OCI-LY1 (cell line): ENCODE data around the gene IPP.

Experiments
- H2AFZ ChIP-seq: fragments of 200-600 bp; sonication (generic), shearing (Covaris generic); 2 replicates; pipeline ENCODE4 v1.6.0; 2014; ENCODE audit warnings: antibody characterized with exemption, mild to moderate bottlenecking, low read length
- H3F3A ChIP-seq: fragments of 200-600 bp; sonication (generic), shearing (Covaris generic); 2 replicates; pipeline ENCODE4 v1.6.0; 2014; ENCODE audit warnings: mild to moderate bottlenecking, antibody characterized with exemption, low read length, moderate library complexity; ENCODE audit not compliant: insufficient read depth
- H3K27ac ChIP-seq: fragments of 200-600 bp; sonication (generic); 2 replicates; pipeline ENCODE4 v1.5.1; 2014; ENCODE audit warnings: low read length, mixed run types, mild to moderate bottlenecking, low read depth; ENCODE audit not compliant: poor library complexity, severe bottlenecking
- H3K27me3 ChIP-seq: fragments of 200-600 bp; sonication (generic); 2 replicates; pipeline ENCODE4 v1.6.0; 2014; ENCODE audit warnings: antibody characterized with exemption, mild to moderate bottlenecking, low read length, moderate library complexity; ENCODE audit not compliant: insufficient read depth
- H3K36me3 ChIP-seq: fragments of 200-600 bp; sonication (generic); 2 replicates; pipeline ENCODE4 v1.6.1; 2014; ENCODE audit warnings: mild to moderate bottlenecking, antibody characterized with exemption, low read length, moderate library complexity, mixed read lengths; ENCODE audit not compliant: insufficient read depth
- H3K4me1 ChIP-seq: fragments of 200-600 bp; sonication (generic); 2 replicates; pipeline ENCODE4 v1.5.1; 2014; ENCODE audit warnings: mild to moderate bottlenecking, low read length, moderate library complexity; ENCODE audit not compliant: insufficient read depth, severe bottlenecking
- H3K4me2 ChIP-seq: fragments of 200-600 bp; sonication (generic), shearing (Covaris generic); 2 replicates; pipeline ENCODE4 v1.6.1; 2014; ENCODE audit warnings: low read length
- H3K4me3 ChIP-seq: fragments of 200-600 bp; sonication (generic); 2 replicates; pipeline ENCODE4 v1.5.1; 2014; ENCODE audit warnings: low read length, low read depth, mild to moderate bottlenecking, mixed read lengths; ENCODE audit not compliant: poor library complexity, severe bottlenecking
- H3K79me2 ChIP-seq: fragments of 200-600 bp; shearing (Covaris generic); 2 replicates; pipeline ENCODE4 v1.6.1; 2016; ENCODE audit warnings: mixed run types, low read length, mixed read lengths; ENCODE audit not compliant: insufficient read depth
- H3K9ac ChIP-seq: fragments of 200-600 bp; sonication (generic), shearing (Covaris generic); 2 replicates; pipeline ENCODE4 v1.6.1; 2014; ENCODE audit warnings: mild to moderate bottlenecking, low read length, mixed read lengths
- H3K9me2 ChIP-seq: fragments of 200-600 bp; sonication (generic), shearing (Covaris generic); 2 replicates; pipeline ENCODE4 v1.6.1; 2014; ENCODE audit warnings: low read depth, mild to moderate bottlenecking, low read length, mixed read lengths
- H3K9me3 ChIP-seq: fragments of 200-600 bp; shearing (Covaris generic); 2 replicates; pipeline ENCODE4 v1.6.1; 2014; ENCODE audit warnings: low read length, mixed read lengths
- H4K20me1 ChIP-seq: fragments of 200-600 bp; sonication (generic), shearing (Covaris generic); 2 replicates; pipeline ENCODE4 v1.6.0; 2016; ENCODE audit warnings: mild to moderate bottlenecking, low read length; ENCODE audit not compliant: insufficient read depth
- EZH2 ChIP-seq: fragments of 200-600 bp; sonication (generic), shearing (Covaris generic); IDR thresholded peaks from 2 replicates; pipeline ENCODE4 v1.8.0; 2017; ENCODE audit warnings: borderline replicate concordance, mixed run types, mild to moderate bottlenecking, antibody characterized with exemption, low read length, moderate library complexity, mixed read lengths
- TF ChIP-seq, protein P1 (sequence below): fragments of 200-600 bp; sonication (generic), shearing (Covaris generic); IDR thresholded peaks from 2 replicates; pipeline ENCODE4 v1.5.1; 2017; ENCODE audit warnings: mild to moderate bottlenecking, antibody characterized with exemption, low read length, moderate library complexity, mixed read lengths

The IPP gene

DNA sequence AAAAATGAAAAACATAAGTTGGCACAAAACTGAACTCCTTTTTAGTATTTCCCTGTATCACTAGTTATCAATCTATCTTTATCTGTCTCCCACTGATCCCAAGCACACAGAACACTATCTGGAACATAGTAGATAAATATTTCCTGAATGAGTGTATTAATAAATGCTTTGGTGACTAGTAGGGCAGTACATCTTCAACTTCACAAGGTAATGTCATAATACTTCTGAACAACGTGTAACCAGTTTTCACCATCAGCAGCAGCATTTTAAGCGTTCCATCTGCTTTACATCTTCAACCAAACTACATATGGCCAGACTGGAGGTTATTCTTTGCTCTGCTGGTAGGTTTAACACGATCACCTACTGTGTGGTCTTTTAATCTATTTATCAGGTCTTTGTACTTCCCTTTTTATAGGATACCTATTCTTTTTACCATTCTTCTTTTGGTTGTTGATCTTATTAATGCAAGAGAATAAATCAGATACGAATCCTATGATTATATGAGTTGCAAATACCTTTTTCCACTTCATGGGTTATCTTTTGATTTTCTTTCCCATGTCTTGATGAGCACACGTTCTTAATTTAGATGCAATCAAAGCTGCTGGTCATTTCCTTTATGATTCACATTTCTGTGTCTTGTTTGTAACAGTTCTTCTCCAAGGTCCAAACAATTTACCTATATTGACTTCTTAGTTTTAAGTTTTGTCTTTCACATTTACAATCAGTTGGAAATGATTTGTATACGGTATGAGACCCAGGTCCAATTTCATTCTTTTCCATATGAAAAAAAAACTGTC is 80.4 kb downstream of the IPP start:
- Histone ChIP-seq H3K79me2 (peaks cover 99% of the 10 kb centered on the region), H3K4me2 (no peak overlapping the region), H3K27ac (no peak overlapping the region), H3K9me2 (no peaks in the 10 kb centered on the region), H2AFZ (no peak overlapping the region), H3K27me3 (no peaks in the 10 kb centered on the region), H3F3A (no peaks in the 10 kb centered on the region), H3K9ac (no peak overlapping the region), H3K4me3 (no peak overlapping the region), H3K4me1 (peaks cover 7% of the 10 kb centered on the region), H3K36me3 (peaks cover 28% of the 10 kb centered on the region), H3K9me3 (no peaks in the 10 kb centered on the region), H4K20me1 (no peaks in the 10 kb centered on the region)
- TF ChIP-seq, protein P1, sequence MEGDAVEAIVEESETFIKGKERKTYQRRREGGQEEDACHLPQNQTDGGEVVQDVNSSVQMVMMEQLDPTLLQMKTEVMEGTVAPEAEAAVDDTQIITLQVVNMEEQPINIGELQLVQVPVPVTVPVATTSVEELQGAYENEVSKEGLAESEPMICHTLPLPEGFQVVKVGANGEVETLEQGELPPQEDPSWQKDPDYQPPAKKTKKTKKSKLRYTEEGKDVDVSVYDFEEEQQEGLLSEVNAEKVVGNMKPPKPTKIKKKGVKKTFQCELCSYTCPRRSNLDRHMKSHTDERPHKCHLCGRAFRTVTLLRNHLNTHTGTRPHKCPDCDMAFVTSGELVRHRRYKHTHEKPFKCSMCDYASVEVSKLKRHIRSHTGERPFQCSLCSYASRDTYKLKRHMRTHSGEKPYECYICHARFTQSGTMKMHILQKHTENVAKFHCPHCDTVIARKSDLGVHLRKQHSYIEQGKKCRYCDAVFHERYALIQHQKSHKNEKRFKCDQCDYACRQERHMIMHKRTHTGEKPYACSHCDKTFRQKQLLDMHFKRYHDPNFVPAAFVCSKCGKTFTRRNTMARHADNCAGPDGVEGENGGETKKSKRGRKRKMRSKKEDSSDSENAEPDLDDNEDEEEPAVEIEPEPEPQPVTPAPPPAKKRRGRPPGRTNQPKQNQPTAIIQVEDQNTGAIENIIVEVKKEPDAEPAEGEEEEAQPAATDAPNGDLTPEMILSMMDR: no peak
- TF ChIP-seq EZH2: no peak

- H3K79me2 ChIP-seq: peaks cover 99% of the 10 kb centered on the region
- H2AFZ ChIP-seq: no peak overlapping the region
- peaks cover 27% of the 10 kb centered on the region for H3K36me3 ChIP-seq
- H3K9me3 ChIP-seq: no peaks in the 10 kb centered on the region
- H3K27me3 ChIP-seq: no peaks in the 10 kb centered on the region
- H3K4me3 ChIP-seq: no peak overlapping the region
- peaks cover 7% of the 10 kb centered on the region for H3K4me1 ChIP-seq
- H3K27ac ChIP-seq: no peak overlapping the region
- no peaks in the 10 kb centered on the region for H4K20me1 ChIP-seq
- no peak for TF ChIP-seq EZH2
- TF ChIP-seq, protein P1: no peak
- H3K9ac ChIP-seq: no peak overlapping the region
- H3K9me2 ChIP-seq: no peaks in the 10 kb centered on the region
- no peaks in the 10 kb centered on the region for H3F3A ChIP-seq
- no peak overlapping the region for H3K4me2 ChIP-seq
Observed at GRCh38 chr1:45669379-45669778, 81.1 kb downstream of the IPP start.

DNA sequence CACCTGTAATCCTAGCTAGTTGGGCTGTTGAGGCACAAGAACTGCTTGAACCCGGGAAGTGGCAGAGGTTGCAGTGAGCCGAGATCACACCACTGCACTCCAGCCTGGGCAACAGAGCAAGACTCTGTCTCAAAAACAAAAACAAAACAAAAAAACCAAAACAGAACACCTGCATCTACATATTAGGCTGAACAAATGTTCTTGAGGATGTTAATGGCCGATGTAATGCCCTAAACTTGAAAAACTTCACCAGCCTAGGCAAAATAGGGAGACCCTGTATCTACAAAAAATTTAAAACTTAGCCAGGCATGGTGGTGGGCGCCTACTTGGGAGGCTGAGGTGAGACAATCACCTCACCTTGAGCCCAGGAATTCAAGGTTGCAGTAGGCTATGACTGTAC is 81.9 kb downstream of the IPP start:
- TF ChIP-seq, protein P1: no peak
- no peak for TF ChIP-seq EZH2
- Histone ChIP-seq H3K4me3 (no peak overlapping the region), H3K36me3 (peaks cover 22% of the 10 kb centered on the region), H3K9me3 (no peaks in the 10 kb centered on the region), H3K4me2 (no peak overlapping the region), H3K79me2 (peaks cover 99% of the 10 kb centered on the region), H4K20me1 (no peaks in the 10 kb centered on the region), H3K27me3 (no peaks in the 10 kb centered on the region), H2AFZ (no peak overlapping the region), H3F3A (no peaks in the 10 kb centered on the region), H3K27ac (no peak overlapping the region), H3K4me1 (peaks cover 7% of the 10 kb centered on the region), H3K9me2 (no peaks in the 10 kb centered on the region), H3K9ac (no peak overlapping the region)
